Measurements from ENCODE around the gene FKBP14.

The FKBP14 gene

DNA sequence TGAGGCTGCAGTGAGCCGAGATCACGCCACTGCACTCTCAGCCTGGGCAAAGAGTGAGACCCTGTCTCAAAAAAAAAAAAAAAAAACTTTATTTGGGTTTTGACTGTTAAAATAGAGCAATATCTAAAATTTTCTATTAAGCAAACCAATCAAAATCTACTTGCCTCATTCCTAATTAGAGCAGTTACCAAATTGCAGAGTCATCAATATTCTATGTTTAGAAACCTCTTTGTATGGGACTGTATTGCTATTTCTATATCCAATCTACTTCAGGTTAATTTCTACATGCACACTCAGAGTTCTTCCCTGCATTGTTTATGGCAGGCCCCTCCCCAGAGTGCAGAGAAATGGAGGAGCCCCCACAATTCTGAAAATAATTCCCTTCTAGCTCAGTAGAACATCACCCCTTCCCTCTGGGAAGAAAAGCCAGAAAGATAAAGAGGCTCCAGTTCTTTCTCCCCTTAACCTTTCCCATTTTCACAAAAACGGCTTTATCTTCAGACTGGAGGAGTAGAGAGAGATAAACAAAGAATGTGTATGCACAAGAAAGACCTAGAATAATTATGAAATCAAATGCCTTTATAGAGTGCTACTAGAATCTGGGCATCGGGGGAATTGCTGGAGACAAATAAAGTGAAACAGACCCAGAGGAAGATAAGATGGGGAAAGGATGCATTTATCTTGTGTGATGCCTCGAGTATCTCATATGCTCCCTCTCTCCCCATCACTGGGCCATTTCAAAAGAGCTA is 54.8 kb downstream of the FKBP14 start:
- TF ChIP-seq, protein P1, sequence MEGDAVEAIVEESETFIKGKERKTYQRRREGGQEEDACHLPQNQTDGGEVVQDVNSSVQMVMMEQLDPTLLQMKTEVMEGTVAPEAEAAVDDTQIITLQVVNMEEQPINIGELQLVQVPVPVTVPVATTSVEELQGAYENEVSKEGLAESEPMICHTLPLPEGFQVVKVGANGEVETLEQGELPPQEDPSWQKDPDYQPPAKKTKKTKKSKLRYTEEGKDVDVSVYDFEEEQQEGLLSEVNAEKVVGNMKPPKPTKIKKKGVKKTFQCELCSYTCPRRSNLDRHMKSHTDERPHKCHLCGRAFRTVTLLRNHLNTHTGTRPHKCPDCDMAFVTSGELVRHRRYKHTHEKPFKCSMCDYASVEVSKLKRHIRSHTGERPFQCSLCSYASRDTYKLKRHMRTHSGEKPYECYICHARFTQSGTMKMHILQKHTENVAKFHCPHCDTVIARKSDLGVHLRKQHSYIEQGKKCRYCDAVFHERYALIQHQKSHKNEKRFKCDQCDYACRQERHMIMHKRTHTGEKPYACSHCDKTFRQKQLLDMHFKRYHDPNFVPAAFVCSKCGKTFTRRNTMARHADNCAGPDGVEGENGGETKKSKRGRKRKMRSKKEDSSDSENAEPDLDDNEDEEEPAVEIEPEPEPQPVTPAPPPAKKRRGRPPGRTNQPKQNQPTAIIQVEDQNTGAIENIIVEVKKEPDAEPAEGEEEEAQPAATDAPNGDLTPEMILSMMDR (IDR thresholded peaks at IDR 0.05; ENCODE audit: insufficient read depth, low read length, poor library complexity, severe bottlenecking): no peak
- TF ChIP-seq EZH2phosphoT487 (conservative IDR thresholded peaks at IDR 0.05; ENCODE audit: low read length): no peak
- no peaks in the 10 kb centered on the region for H4K20me1 ChIP-seq (ENCODE audit: low read depth, low read length)
- no peak overlapping the region for H3K4me3 ChIP-seq (ENCODE audit: insufficient read depth, low read length, poor library complexity, severe bottlenecking)
- no peaks in the 10 kb centered on the region for H3K9me2 ChIP-seq (replicated peaks; ENCODE audit: insufficient read depth, low read length)
- no peak overlapping the region for H2AFZ ChIP-seq (ENCODE audit: low read depth, low read length, severe bottlenecking)
- no peak overlapping the region for H3K9ac ChIP-seq (ENCODE audit: low read length)
- H3K4me2 ChIP-seq (ENCODE audit: low read depth, low read length, poor library complexity, severe bottlenecking): no peak overlapping the region
- no peaks in the 10 kb centered on the region for H3K36me3 ChIP-seq (ENCODE audit: low read length)
- H3K27me3 ChIP-seq (ENCODE audit: low read length): no peaks in the 10 kb centered on the region
- H3K9me3 ChIP-seq (ENCODE audit: insufficient read depth, low read length): no peaks in the 10 kb centered on the region
- no peak overlapping the region for H3K27ac ChIP-seq (ENCODE audit: low read depth, low read length)
- H3F3A ChIP-seq (ENCODE audit: insufficient read depth): no peaks in the 10 kb centered on the region
- no peaks in the 10 kb centered on the region for H3K79me2 ChIP-seq (ENCODE audit: insufficient read depth, low read length)

DNA sequence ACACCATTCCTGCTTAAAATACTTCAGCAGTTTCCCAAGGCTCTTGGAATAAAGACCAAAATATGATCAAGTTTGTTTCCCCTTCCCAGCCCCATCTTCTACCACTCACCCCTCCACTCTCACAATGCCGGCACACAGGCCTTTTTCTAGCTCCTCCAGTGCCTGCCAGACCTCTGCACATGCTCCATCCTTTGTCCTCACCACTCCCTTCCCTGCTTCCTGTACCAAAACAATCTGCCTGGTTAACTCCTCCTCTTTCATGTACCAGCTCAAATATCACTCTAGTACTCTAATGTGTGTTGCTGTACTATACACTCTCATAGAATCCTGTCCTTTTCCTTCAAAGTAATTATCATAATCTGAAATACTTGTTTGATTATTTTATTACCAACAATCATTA is 56.3 kb downstream of the FKBP14 start:
- Histone ChIP-seq H3F3A (ENCODE audit: insufficient read depth) (no peaks in the 10 kb centered on the region), H3K27ac (ENCODE audit: low read depth, low read length) (no peak overlapping the region), H2AFZ (ENCODE audit: low read depth, low read length, severe bottlenecking) (no peak overlapping the region), H3K9me3 (ENCODE audit: insufficient read depth, low read length) (no peaks in the 10 kb centered on the region), H4K20me1 (ENCODE audit: low read depth, low read length) (no peaks in the 10 kb centered on the region), H3K79me2 (ENCODE audit: insufficient read depth, low read length) (no peaks in the 10 kb centered on the region), H3K9me2 (replicated peaks; ENCODE audit: insufficient read depth, low read length) (no peaks in the 10 kb centered on the region), H3K36me3 (ENCODE audit: low read length) (no peaks in the 10 kb centered on the region), H3K4me3 (ENCODE audit: insufficient read depth, low read length, poor library complexity, severe bottlenecking) (no peak overlapping the region), H3K9ac (ENCODE audit: low read length) (no peak overlapping the region), H3K27me3 (ENCODE audit: low read length) (no peaks in the 10 kb centered on the region), H3K4me2 (ENCODE audit: low read depth, low read length, poor library complexity, severe bottlenecking) (no peak overlapping the region)
- no peak for TF ChIP-seq EZH2phosphoT487 (conservative IDR thresholded peaks at IDR 0.05; ENCODE audit: low read length)
- TF ChIP-seq, protein P1 (IDR thresholded peaks at IDR 0.05; ENCODE audit: insufficient read depth, low read length, poor library complexity, severe bottlenecking): no peak

DNA sequence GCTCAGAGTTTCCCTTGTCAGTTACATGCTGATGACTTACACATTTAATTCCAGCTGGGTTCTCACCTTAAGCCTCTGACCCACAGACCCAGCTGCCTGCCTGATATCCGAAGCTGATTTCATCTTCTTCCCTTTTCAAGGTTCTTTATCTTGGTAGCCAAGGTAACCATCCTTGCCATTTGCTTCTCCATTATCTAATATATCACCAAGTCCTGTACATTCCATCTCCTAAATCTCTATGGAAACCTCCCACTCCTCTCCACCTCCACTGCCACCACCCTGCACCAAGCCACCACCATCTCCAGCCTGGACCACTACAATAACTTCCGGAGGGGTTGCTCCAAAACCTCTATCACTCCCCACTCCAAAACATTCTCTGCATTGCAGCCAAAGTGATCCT is 56.8 kb downstream of the FKBP14 start:
- TF ChIP-seq EZH2phosphoT487 (conservative IDR thresholded peaks at IDR 0.05; ENCODE audit: low read length): no peak
- TF ChIP-seq, protein P1 (IDR thresholded peaks at IDR 0.05; ENCODE audit: insufficient read depth, low read length, poor library complexity, severe bottlenecking): no peak
- H2AFZ ChIP-seq (ENCODE audit: low read depth, low read length, severe bottlenecking): no peak overlapping the region
- no peaks in the 10 kb centered on the region for H3K9me3 ChIP-seq (ENCODE audit: insufficient read depth, low read length)
- H3K4me2 ChIP-seq (ENCODE audit: low read depth, low read length, poor library complexity, severe bottlenecking): no peak overlapping the region
- no peaks in the 10 kb centered on the region for H4K20me1 ChIP-seq (ENCODE audit: low read depth, low read length)
- no peaks in the 10 kb centered on the region for H3K27me3 ChIP-seq (ENCODE audit: low read length)
- no peak overlapping the region for H3K4me3 ChIP-seq (ENCODE audit: insufficient read depth, low read length, poor library complexity, severe bottlenecking)
- H3K79me2 ChIP-seq (ENCODE audit: insufficient read depth, low read length): no peaks in the 10 kb centered on the region
- no peaks in the 10 kb centered on the region for H3K36me3 ChIP-seq (ENCODE audit: low read length)
- H3K27ac ChIP-seq (ENCODE audit: low read depth, low read length): no peak overlapping the region
- H3F3A ChIP-seq (ENCODE audit: insufficient read depth): no peaks in the 10 kb centered on the region
- no peak overlapping the region for H3K9ac ChIP-seq (ENCODE audit: low read length)
- H3K9me2 ChIP-seq (replicated peaks; ENCODE audit: insufficient read depth, low read length): no peaks in the 10 kb centered on the region

All from SU-DHL-6 (cell line).